Hematopoietic multipotent progenitor cell treated with erythropoietin and hydrocortisone succinate and interleukin-3 and kit ligand, for 6 days (in vitro differentiated cells): ENCODE measurements around the gene GK2.

ENCODE experiments used
- DNase-seq: peaks from one replicate; pipeline ENCODE4 v3.0.0-alpha.2; 2015

GK2 gene

GRCh38 chr4:79408063-79408462 is at the start of gene GK2:
GK2 (minus strand) TSS chr4:79408228; CDS start chr4:79408200, 28 bp downstream.
- DNase-seq = no peak

- DNase-seq = no peak
These were observed 47.2 kb upstream of the GK2 start for GRCh38 chr4:79455216-79455615.

- DNase-seq = no peak
These were observed 46.6 kb upstream of the GK2 start for GRCh38 chr4:79454656-79455055.

GRCh38 chr4:79450053-79450452 is 42.0 kb upstream of the GK2 start:
- no peak for DNase-seq

GRCh38 chr4:79446145-79446544 is 38.1 kb upstream of the GK2 start:
- DNase-seq = no peak

- DNase-seq = no peak
These were observed 37.3 kb upstream of the GK2 start for GRCh38 chr4:79445371-79445781.

- no peak for DNase-seq
These were observed 34.4 kb upstream of the GK2 start for GRCh38 chr4:79442422-79442821.

GRCh38 chr4:79439489-79439888 is 31.5 kb upstream of the GK2 start:
- no peak for DNase-seq

- DNase-seq = no peak
These were observed 23.8 kb upstream of the GK2 start for GRCh38 chr4:79431839-79432238.

GRCh38 chr4:79429113-79429903 is 21.3 kb upstream of the GK2 start:
- no peak for DNase-seq

- DNase-seq = no peak
These were observed 19.0 kb upstream of the GK2 start for GRCh38 chr4:79426989-79427388.

- no peak for DNase-seq
These were observed 17.6 kb upstream of the GK2 start for GRCh38 chr4:79425586-79425985.

- peak; percentile 16 for DNase-seq
These were observed 13.5 kb upstream of the GK2 start for GRCh38 chr4:79421483-79421882.

- DNase-seq = no peak
These were observed 5.9 kb upstream of the GK2 start for GRCh38 chr4:79413886-79414285.

GRCh38 chr4:79413032-79413885 is 5.2 kb upstream of the GK2 start:
- DNase-seq = no peak

- DNase-seq = no peak
These were observed 3.4 kb downstream of the GK2 start for GRCh38 chr4:79404666-79405065.

- DNase-seq = no peak
These were observed 4.7 kb downstream of the GK2 start for GRCh38 chr4:79403356-79403755.

GRCh38 chr4:79402332-79402851 is 5.6 kb downstream of the GK2 start:
- DNase-seq = no peak

- no peak for DNase-seq
These were observed 9.0 kb downstream of the GK2 start for GRCh38 chr4:79399076-79399475.

- no peak for DNase-seq
These were observed 10.1 kb downstream of the GK2 start for GRCh38 chr4:79397951-79398350.

GRCh38 chr4:79396794-79397193 is 11.2 kb downstream of the GK2 start:
- no peak for DNase-seq

- DNase-seq = no peak
These were observed 12.2 kb downstream of the GK2 start for GRCh38 chr4:79395841-79396240.

- no peak for DNase-seq
These were observed 17.1 kb downstream of the GK2 start for GRCh38 chr4:79390890-79391289.

- no peak for DNase-seq
These were observed 22.4 kb downstream of the GK2 start for GRCh38 chr4:79385641-79386040.
